ENCODE measurements around the gene PALB2.
"Not testable (repeated sequence)": the region's sequence is repeated elsewhere in the genome, so short reads cannot be mapped to it uniquely, and the experiment has no call there.

PALB2 gene

DNA sequence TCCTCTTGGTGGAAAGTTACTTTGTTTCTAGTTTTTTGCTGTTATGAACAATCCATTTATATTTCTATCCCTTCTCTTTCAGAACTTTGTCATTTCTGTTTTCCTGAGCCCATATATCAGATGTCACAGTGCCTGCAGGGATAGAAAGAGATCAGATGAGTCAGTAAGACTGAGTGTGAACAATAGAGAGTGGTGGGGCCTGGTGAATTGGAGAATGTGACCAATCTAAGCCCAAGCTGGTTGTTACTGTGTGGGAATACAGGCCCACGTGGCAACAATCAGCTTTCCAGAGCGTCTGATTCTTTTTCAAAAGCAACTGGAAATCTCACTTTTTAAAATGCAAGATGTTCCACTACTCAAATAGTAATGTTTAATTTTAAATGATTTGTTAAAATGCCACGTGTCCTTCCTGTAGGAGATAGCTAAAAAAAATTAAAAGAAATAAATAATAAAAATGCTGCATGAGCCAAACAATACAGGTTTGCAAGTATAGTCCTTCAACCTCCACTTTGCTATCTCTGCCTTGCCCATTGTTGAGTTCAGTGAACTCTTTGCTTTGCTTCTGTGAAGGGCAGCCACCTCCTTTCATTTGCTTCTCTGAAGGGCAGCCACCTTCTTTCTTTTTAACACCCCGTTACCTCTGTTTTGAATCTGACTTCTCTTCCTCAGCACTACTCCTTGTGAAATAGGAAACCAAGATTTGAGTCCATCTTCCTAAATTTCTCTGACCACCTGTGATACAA is 9.7 kb upstream of the PALB2 start:
- DNase-seq: peak in 27 of 56 donors; percentile 0 to 77 (median 21)

- DNase-seq: no peak
Observed at GRCh38 chr16:23642246-23642774, 1.2 kb upstream of the PALB2 start.

- DNase-seq: peak in 1 of 56 donors; percentile 29
Observed at GRCh38 chr16:23640615-23640930, 537 bp downstream of the PALB2 start.

DNA sequence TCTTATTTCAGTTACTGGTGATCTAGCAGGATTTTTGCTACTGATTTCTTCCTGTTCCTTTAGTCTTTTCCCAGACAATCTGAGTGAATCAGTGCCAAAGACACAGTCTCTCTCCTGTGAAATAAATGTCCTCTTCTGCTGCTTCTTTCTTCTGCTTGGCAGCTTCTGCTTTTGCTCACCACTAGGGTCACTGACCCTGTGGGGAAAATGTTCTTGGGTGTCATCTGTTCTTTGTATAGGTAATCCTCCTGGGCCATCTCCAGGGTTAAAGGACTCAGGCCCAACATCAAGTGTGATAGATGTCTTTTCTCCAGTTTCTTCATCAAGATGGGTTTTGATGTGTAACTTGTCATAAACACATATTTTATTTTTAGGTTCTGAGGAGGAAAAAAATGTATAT is 5.2 kb downstream of the PALB2 start:
- DNase-seq: no peak

DNA sequence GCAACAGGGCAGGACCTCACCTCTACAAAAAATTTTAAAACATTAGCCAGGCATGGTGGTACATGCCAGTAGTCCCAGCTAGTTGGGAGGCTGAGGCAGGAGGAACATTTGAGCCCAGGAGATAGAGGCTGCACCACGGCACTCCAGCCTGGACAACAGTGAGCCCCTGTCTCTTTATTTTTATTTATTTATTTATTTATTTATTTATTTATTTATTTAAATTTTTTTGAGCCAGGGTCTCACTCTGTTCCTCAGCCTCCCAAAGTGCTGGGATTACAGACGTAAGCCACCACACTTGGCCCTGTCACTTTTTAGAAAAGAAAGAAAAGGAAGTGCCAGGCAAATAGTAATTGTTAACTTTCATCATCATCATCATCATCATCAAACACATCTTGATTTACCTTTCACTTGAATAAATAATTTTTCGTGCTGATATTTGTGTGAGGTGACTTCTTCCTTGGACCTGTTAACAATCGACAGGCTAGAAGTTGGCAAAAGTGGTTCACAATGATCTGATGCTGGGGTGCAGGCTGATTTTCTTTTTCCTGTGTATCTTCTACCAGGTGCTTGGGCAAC is 6.6 kb downstream of the PALB2 start:
- DNase-seq: no peak

- DNase-seq: not testable (repeated sequence)
Observed at GRCh38 chr16:23631874-23632273, 9.2 kb downstream of the PALB2 start.

GRCh38 chr16:23629516-23629915 is 11.6 kb downstream of the PALB2 start:
- DNase-seq: peak in 2 of 56 donors; percentile 0 to 7

DNA sequence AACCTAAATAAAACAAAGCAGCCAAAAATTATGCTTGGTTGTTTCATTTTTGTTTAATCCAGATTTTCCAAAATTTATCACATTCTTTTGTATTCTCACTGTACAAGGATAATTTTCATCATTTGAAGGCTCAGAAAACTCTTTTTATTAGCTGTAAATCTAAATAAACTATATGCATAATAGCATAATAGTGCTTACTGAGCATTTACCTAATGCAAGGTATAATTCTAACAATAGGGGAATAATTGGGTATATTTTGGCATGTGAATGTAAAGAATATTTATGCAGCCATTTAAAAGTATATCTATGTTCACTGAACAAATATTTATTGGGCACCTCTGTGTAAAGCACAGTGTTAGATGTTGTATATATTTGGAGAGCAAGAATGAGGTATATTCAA is 17.0 kb downstream of the PALB2 start:
- no peak for DNase-seq

- DNase-seq: no peak
Observed at GRCh38 chr16:23615805-23616204, 25.3 kb downstream of the PALB2 start.

DNA sequence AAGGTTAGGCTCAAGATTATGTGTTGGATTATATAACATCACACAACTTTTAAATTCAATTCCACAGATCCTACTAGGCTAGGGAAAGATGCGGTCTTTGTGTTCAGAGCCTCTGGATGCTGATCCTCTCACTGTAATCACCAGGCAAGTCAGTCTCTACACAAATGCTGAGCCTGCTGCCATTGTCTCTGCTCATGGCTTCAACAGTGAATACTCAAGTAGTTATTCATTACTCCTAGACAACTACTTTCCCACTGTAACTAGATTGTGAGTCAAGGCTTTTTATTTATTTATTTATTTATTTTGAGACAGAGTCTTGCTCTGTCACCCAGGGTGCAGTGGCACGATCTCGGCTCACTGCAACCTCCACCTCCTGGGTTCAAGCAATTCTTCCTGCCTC is 29.2 kb downstream of the PALB2 start:
- no peak for DNase-seq

GRCh38 chr16:23610905-23611304 is 30.2 kb downstream of the PALB2 start:
- not testable (repeated sequence) for DNase-seq

DNA sequence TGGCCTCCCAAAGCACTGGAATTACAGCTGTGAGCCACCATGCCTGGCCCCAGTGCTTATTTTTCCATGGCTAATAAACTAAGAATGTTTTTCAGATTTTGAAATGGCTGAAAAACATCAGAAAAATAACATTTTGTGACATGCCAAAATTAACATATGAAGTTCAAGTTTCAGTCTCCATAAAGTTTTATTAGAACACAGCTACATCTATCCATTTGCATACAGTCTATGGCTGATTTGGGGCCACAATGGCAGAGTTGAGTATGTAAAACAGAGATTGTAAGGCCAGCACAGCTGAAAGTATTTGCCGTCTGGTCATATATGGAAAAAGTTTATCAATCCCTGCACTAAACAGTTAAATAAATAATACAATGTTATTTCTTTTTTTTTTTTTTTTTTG is 31.2 kb downstream of the PALB2 start:
- DNase-seq: no peak

GRCh38 chr16:23608194-23608593 is 32.9 kb downstream of the PALB2 start:
- DNase-seq: no peak

- DNase-seq: peak in 1 of 56 donors; percentile 11
Observed at GRCh38 chr16:23607726-23608125, 33.4 kb downstream of the PALB2 start.

DNA sequence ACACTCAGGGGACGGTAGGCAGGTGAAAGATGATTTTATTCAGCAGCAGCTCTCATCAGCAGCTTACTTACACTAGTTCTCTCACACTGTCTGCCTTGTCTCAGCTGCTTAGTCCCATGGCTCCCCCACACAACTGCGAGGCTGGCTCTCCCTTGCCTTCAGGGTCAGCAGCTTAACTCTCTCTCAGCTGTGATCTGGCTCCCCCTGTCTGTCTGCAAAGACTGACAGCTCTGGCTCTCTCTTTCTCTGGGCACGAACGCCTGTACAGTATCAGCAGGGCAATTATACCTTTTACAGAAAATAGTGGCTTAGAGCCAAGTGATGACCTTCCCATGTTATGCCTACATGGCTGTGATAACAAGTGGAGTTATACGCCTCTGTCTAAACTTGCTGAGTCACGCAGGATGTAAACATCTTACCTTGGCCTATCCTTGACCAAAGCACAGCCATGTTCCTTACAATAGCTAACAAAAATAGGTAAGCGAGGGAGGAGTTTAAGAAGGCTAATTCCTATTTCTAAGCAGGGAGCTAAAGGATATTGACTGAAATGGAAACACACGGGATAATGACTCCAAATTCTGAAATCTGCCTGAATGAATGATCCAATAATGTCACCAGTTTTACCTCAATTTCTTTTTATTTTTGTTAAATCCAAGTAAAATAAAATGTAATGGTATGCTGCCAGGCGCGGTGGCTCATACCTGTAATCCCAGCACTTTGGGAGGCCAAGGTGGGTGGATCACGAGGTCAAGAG is 43.9 kb downstream of the PALB2 start:
- DNase-seq: no peak

- DNase-seq: peak in 55 of 56 donors; percentile 23 to 93 (median 79)
Observed at GRCh38 chr16:23595951-23596720, 45.0 kb downstream of the PALB2 start, which contains the start of gene NDUFAB1. Gene NDUFAB1 (minus strand): TSS chr16:23596316. CDS start chr16:23596290, 26 bp downstream.

- DNase-seq: peak in 4 of 56 donors; percentile 30 to 43 (median 37)
Observed at GRCh38 chr16:23595246-23595950, 45.7 kb downstream of the PALB2 start.

GRCh38 chr16:23594186-23594585 is 46.9 kb downstream of the PALB2 start:
- DNase-seq: no peak

DNA sequence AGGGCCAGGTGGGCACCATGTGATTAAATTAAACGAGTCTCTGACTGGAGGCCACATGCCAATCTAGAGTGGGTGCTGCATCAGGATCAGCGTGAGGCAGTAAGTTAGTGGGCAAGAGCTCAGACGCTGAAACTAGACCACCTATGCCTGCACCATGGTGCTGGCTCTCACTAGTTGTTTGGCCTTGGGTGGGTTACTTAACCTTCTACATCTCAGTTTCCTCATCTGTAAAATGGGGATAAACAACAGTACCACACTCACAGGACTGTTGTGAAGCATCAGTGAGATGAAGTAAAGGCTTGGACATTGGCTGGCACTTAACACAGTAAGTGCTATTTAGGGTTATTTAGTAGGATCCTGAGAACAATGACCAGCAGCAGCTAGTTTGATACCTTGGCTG is 50.9 kb downstream of the PALB2 start:
- DNase-seq: no peak

GRCh38 chr16:23587726-23588125 is 53.4 kb downstream of the PALB2 start:
- DNase-seq: no peak
